Activated CD4-positive, alpha-beta T cell treated with anti-CD3 and anti-CD28 coated beads, Interleukin-2, amount 10 ng/mL, durations not matched to agents 7 days and 5 days (primary cell): Measurements from ENCODE around the gene VPS51. TPM values are rescaled to one million over a fixed set of nuclear protein-coding genes. Genes with fewer than 3 reads are reported as not detected.

Source experiments
- CTCF ChIA-PET: fragments of 350-600 bp; sonication (Branson Sonifier 250); formaldehyde crosslinking; loops from one replicate; lab custom pipeline; 2021; ENCODE audit warnings: antibody characterized with exemption; lab: Charles Lee
- POLR2A ChIA-PET: fragments of 350-600 bp; sonication (Branson Sonifier 250); formaldehyde crosslinking; loops from one replicate; lab custom pipeline; 2021; ENCODE audit warnings: antibody characterized with exemption; lab: Charles Lee
- DNase-seq: peaks from one replicate; pipeline ENCODE4 v3.0.0-alpha.2; 2020
- H3K27ac Mint-ChIP-seq: one replicate; pipeline ENCODE4 v1.8.0; 2021; ENCODE audit warnings: mild to moderate bottlenecking, moderate library complexity, mixed read lengths
- H3K27me3 Mint-ChIP-seq: one replicate; pipeline ENCODE4 v1.8.0; 2021; ENCODE audit warnings: mixed read lengths
- H3K36me3 Mint-ChIP-seq: one replicate; pipeline ENCODE4 v1.8.0; 2021; ENCODE audit warnings: low read depth, mixed read lengths
- H3K4me1 Mint-ChIP-seq: one replicate; pipeline ENCODE4 v1.8.0; 2021; ENCODE audit warnings: mixed read lengths
- H3K4me3 Mint-ChIP-seq: one replicate; pipeline ENCODE4 v1.8.0; 2021; ENCODE audit warnings: mild to moderate bottlenecking, moderate library complexity, mixed read lengths
- H3K9me3 Mint-ChIP-seq: one replicate; pipeline ENCODE4 v1.8.0; 2021; ENCODE audit warnings: mixed read lengths
- total RNA-seq, 2 experiments: library from RNA; stranded (reverse); gene quantifications; one replicate each; pipeline ENCODE4 v1.2.3, GENCODE V29; 2021

VPS51 gene
- total RNA-seq, 2 experiments from 2014 or later: 146 to 148 TPM

- Mint-ChIP-seq H3K27ac (no peak overlapping the region), H3K27me3 (no peaks in the 10 kb centered on the region), H3K36me3 (peaks cover 30% of the 10 kb centered on the region), H3K9me3 (no peaks in the 10 kb centered on the region), H3K4me1 (peaks cover 13% of the 10 kb centered on the region), H3K4me3 (no peak overlapping the region)
- CTCF ChIA-PET: interaction anchor here (1.0 to 2.2 kb wide), 5 partner anchors 11 to 259 kb away, joined by 3 to 6 read pairs (median 3); partner anchors contain the start of gene ZNHIT2
- POLR2A ChIA-PET: no interaction called here
- no peak for DNase-seq
Measured at GRCh38 chr11:65127473-65128181, 31.6 kb downstream of the VPS51 start.

- POLR2A ChIA-PET: interaction anchor here (0.8 kb wide), 1 partner anchor 16 kb away, joined by 6 read pairs; no protein-coding TSS in a partner anchor
- Mint-ChIP-seq H3K4me1 (peaks cover 16% of the 10 kb centered on the region), H3K27ac (no peak overlapping the region), H3K4me3 (no peak overlapping the region), H3K36me3 (peaks cover 35% of the 10 kb centered on the region), H3K27me3 (no peaks in the 10 kb centered on the region), H3K9me3 (no peaks in the 10 kb centered on the region)
- CTCF ChIA-PET: interaction anchor here (0.8 to 2.2 kb wide), 5 partner anchors 10 to 260 kb away, joined by 3 to 6 read pairs (median 3); partner anchors contain the start of gene ZNHIT2
- no peak for DNase-seq
Measured at GRCh38 chr11:65128182-65129145, 32.5 kb downstream of the VPS51 start.

GRCh38 chr11:65129649-65130441 is 33.8 kb downstream of the VPS51 start:
- H3K9me3 Mint-ChIP-seq: no peaks in the 10 kb centered on the region
- ChIA-PET CTCF (interaction anchor here (2.2 kb wide), 1 partner anchor 13 kb away, joined by 6 read pairs; the partner anchor contains the start of gene ZNHIT2), POLR2A (no interaction called here)
- H3K36me3 Mint-ChIP-seq: peaks cover 27% of the 10 kb centered on the region
- no peaks in the 10 kb centered on the region for H3K27me3 Mint-ChIP-seq
- peaks cover 13% of the 10 kb centered on the region for H3K4me1 Mint-ChIP-seq
- no peak for DNase-seq
- H3K27ac Mint-ChIP-seq: no peak overlapping the region
- H3K4me3 Mint-ChIP-seq: no peak overlapping the region

- POLR2A ChIA-PET: no interaction called here
- H3K9me3 Mint-ChIP-seq: no peaks in the 10 kb centered on the region
- peak overlapping the region; percentile 32 for H3K27ac Mint-ChIP-seq
- no peaks in the 10 kb centered on the region for H3K27me3 Mint-ChIP-seq
- CTCF ChIA-PET: interaction anchor here (0.7 to 2.1 kb wide), 3 partner anchors 9 to 36 kb away, joined by 3 to 7 read pairs (median 3); partner anchors contain the start of genes FAU, MRPL49 and ZNHIT2
- no peak overlapping the region for H3K4me3 Mint-ChIP-seq
- DNase-seq: no peak
- H3K4me1 Mint-ChIP-seq: peaks cover 18% of the 10 kb centered on the region
- H3K36me3 Mint-ChIP-seq: peaks cover 25% of the 10 kb centered on the region
Measured at GRCh38 chr11:65130631-65131416, 34.8 kb downstream of the VPS51 start.

GRCh38 chr11:65131417-65131776 is 35.4 kb downstream of the VPS51 start:
- CTCF ChIA-PET: interaction anchor here (0.7 to 2.1 kb wide), 5 partner anchors 9 to 99 kb away, joined by 3 to 7 read pairs (median 3); partner anchors contain the start of genes FAU, MRPL49 and ZNHIT2
- POLR2A ChIA-PET: interaction anchor here (0.6 kb wide), 1 partner anchor 10 kb away, joined by 4 read pairs; the partner anchor contains the start of genes FAU and MRPL49
- Mint-ChIP-seq H3K4me3 (no peak overlapping the region), H3K27ac (no peak overlapping the region), H3K4me1 (peaks cover 23% of the 10 kb centered on the region), H3K36me3 (peaks cover 21% of the 10 kb centered on the region), H3K9me3 (no peaks in the 10 kb centered on the region), H3K27me3 (no peaks in the 10 kb centered on the region)
- DNase-seq: no peak

GRCh38 chr11:65131895-65132237 is 35.9 kb downstream of the VPS51 start:
- POLR2A ChIA-PET: interaction anchor here (0.6 kb wide), 1 partner anchor 10 kb away, joined by 4 read pairs; the partner anchor contains the start of genes FAU and MRPL49
- Mint-ChIP-seq H3K36me3 (peaks cover 16% of the 10 kb centered on the region), H3K9me3 (no peaks in the 10 kb centered on the region), H3K27me3 (no peaks in the 10 kb centered on the region), H3K4me1 (peaks cover 27% of the 10 kb centered on the region), H3K4me3 (peak overlapping the region; percentile 25), H3K27ac (no peak overlapping the region)
- CTCF ChIA-PET: interaction anchor here (0.7 to 2.1 kb wide), 5 partner anchors 10 to 99 kb away, joined by 3 to 7 read pairs (median 3); partner anchors contain the start of genes FAU, MRPL49 and ZNHIT2
- no peak for DNase-seq

- peak overlapping the region; percentile 99 for H3K27ac Mint-ChIP-seq
- peaks cover 27% of the 10 kb centered on the region for H3K4me1 Mint-ChIP-seq
Measured at GRCh38 chr11:65132238-65132987, 36.4 kb downstream of the VPS51 start.

GRCh38 chr11:65132988-65133700 is 37.1 kb downstream of the VPS51 start:
- H3K4me1 Mint-ChIP-seq: peaks cover 27% of the 10 kb centered on the region
- POLR2A ChIA-PET: no interaction called here
- H3K36me3 Mint-ChIP-seq: peaks cover 14% of the 10 kb centered on the region
- peak; percentile 70 for DNase-seq
- H3K9me3 Mint-ChIP-seq: no peaks in the 10 kb centered on the region
- CTCF ChIA-PET: interaction anchor here (0.8 kb wide), 1 partner anchor 12 kb away, joined by 3 read pairs; no protein-coding TSS in a partner anchor
- no peaks in the 10 kb centered on the region for H3K27me3 Mint-ChIP-seq
- peak overlapping the region; percentile 99 for H3K4me3 Mint-ChIP-seq
- H3K27ac Mint-ChIP-seq: peak overlapping the region; percentile 99

More at GRCh38 chr11:65132238-65132987, 36.4 kb downstream of the VPS51 start:
- POLR2A ChIA-PET: no interaction called here
- CTCF ChIA-PET: interaction anchor here (0.7 to 2.1 kb wide), 4 partner anchors 10 to 98 kb away, joined by 3 to 7 read pairs (median 4); partner anchors contain the start of genes FAU, MRPL49 and ZNHIT2
- DNase-seq: no peak
- Mint-ChIP-seq H3K27me3 (no peaks in the 10 kb centered on the region), H3K36me3 (peaks cover 14% of the 10 kb centered on the region), H3K9me3 (no peaks in the 10 kb centered on the region), H3K4me3 (peak overlapping the region; percentile 99)

GRCh38 chr11:65133724-65134123 is 37.7 kb downstream of the VPS51 start:
- H3K27ac Mint-ChIP-seq: peak overlapping the region; percentile 99
- H3K9me3 Mint-ChIP-seq: no peaks in the 10 kb centered on the region
- no peak for DNase-seq
- peak overlapping the region; percentile 99 for H3K4me3 Mint-ChIP-seq
- peaks cover 14% of the 10 kb centered on the region for H3K36me3 Mint-ChIP-seq
- ChIA-PET POLR2A (no interaction called here), CTCF (interaction anchor here (0.8 kb wide), 1 partner anchor 13 kb away, joined by 3 read pairs; no protein-coding TSS in a partner anchor)
- H3K27me3 Mint-ChIP-seq: no peaks in the 10 kb centered on the region
- peaks cover 27% of the 10 kb centered on the region for H3K4me1 Mint-ChIP-seq
